Mesenchymal stem cell (in vitro differentiated cells and primary cell): ENCODE data around the gene TMEM150A.

Source experiments
- DNase-seq: peaks from one replicate; pipeline ENCODE4 v3.0.0-alpha.2; 2013
- H2AFZ ChIP-seq: one replicate; pipeline ENCODE4 v1.6.1; 2013; ENCODE audit warnings: low read depth, mild to moderate bottlenecking, control low read depth, inconsistent platforms, low read length, moderate library complexity
- H2AK5ac ChIP-seq: 2 replicates; pipeline ENCODE4 v1.6.1; 2013; ENCODE audit warnings: low read length, moderate library complexity, mild to moderate bottlenecking, inconsistent platforms; ENCODE audit not compliant: severe bottlenecking
- H2BK120ac ChIP-seq: one replicate; pipeline ENCODE4 v1.6.1; 2013; ENCODE audit warnings: low read depth, mild to moderate bottlenecking, inconsistent platforms, low read length, moderate library complexity
- H2BK12ac ChIP-seq, 2 experiments: one replicate each; pipeline ENCODE4 v1.6.1; 2013; ENCODE audit warnings: inconsistent platforms in 2 of 2, low read length in 2 of 2, mild to moderate bottlenecking in 2 of 2, moderate library complexity in 2 of 2, control low read depth in 1 of 2
- H2BK15ac ChIP-seq: one replicate; pipeline ENCODE4 v1.6.1; 2013; ENCODE audit warnings: mild to moderate bottlenecking, low read depth, inconsistent platforms; ENCODE audit not compliant: poor library complexity, severe bottlenecking
- H2BK5ac ChIP-seq: 2 replicates; pipeline ENCODE4 v1.6.1; 2013; ENCODE audit warnings: low read depth, mild to moderate bottlenecking, low read length, control low read depth, inconsistent platforms; ENCODE audit not compliant: poor library complexity, severe bottlenecking
- H3K14ac ChIP-seq, 2 experiments: one replicate each; pipeline ENCODE4 v1.6.1; 2013; ENCODE audit warnings: inconsistent platforms in 2 of 2, low read length in 2 of 2, control low read depth in 1 of 2, mild to moderate bottlenecking in 1 of 2, moderate library complexity in 1 of 2
- H3K18ac ChIP-seq, 2 experiments: one replicate each; pipeline ENCODE4 v1.6.1; 2013; ENCODE audit warnings: inconsistent platforms in 2 of 2, low read length in 2 of 2, control low read depth in 1 of 2, low read depth in 1 of 2, mild to moderate bottlenecking in 1 of 2
- H3K23ac ChIP-seq, 2 experiments: one replicate each; pipeline ENCODE4 v1.6.1; 2013; ENCODE audit warnings: inconsistent platforms in 2 of 2, low read length in 2 of 2, mild to moderate bottlenecking in 2 of 2, moderate library complexity in 2 of 2, control low read depth in 1 of 2
- H3K27ac ChIP-seq: 2 replicates; pipeline ENCODE4 v1.5.1; 2013; ENCODE audit warnings: mild to moderate bottlenecking, moderate library complexity, low read length, control low read depth, inconsistent platforms; ENCODE audit not compliant: poor library complexity, severe bottlenecking
- H3K27me3 ChIP-seq, 2 experiments: 2 replicates each; pipeline versions ENCODE4 v1.6.1 to v1.7.0; 2013; ENCODE audit warnings: low read length in 2 of 2, mild to moderate bottlenecking in 2 of 2, moderate library complexity in 2 of 2, control low read depth in 1 of 2, inconsistent platforms in 1 of 2; ENCODE audit not compliant: control insufficient read depth in 1 of 2, insufficient read depth in 1 of 2
- H3K36me3 ChIP-seq, 2 experiments: 2 replicates each; pipeline versions ENCODE4 v1.6.1 to v1.7.0; 2013; ENCODE audit warnings: low read length in 2 of 2, control low read depth in 1 of 2, inconsistent platforms in 1 of 2, low read depth in 1 of 2, mild to moderate bottlenecking in 1 of 2; ENCODE audit not compliant: insufficient read depth in 2 of 2, control insufficient read depth in 1 of 2
- H3K4ac ChIP-seq, 2 experiments: one replicate each; pipeline ENCODE4 v1.6.1; 2013; ENCODE audit warnings: inconsistent platforms in 2 of 2, low read length in 2 of 2, mild to moderate bottlenecking in 2 of 2, moderate library complexity in 2 of 2, control low read depth in 1 of 2, low read depth in 1 of 2
- H3K4me1 ChIP-seq: 2 replicates; pipeline ENCODE4 v1.6.1; 2013; ENCODE audit warnings: low read depth, low read length, control low read depth; ENCODE audit not compliant: control insufficient read depth, insufficient read depth
- H3K4me2 ChIP-seq: 2 replicates; pipeline ENCODE4 v1.6.1; 2013; ENCODE audit warnings: low read length, mild to moderate bottlenecking, inconsistent platforms; ENCODE audit not compliant: poor library complexity, severe bottlenecking
- H3K4me3 ChIP-seq, 2 experiments: 2 replicates each; pipeline versions ENCODE4 v1.5.1 to v1.7.0; 2013; ENCODE audit warnings: low read length in 2 of 2, mild to moderate bottlenecking in 2 of 2, control low read depth in 1 of 2, low read depth in 1 of 2; ENCODE audit not compliant: insufficient read depth in 1 of 2
- H3K79me1 ChIP-seq: replicated peaks from 2 replicates; pipeline ENCODE4 v1.6.1; 2013; ENCODE audit warnings: mild to moderate bottlenecking, control low read depth, low read length, inconsistent platforms; ENCODE audit not compliant: poor library complexity, severe bottlenecking
- H3K9ac ChIP-seq: 2 replicates; pipeline ENCODE4 v1.7.0; 2013; ENCODE audit warnings: mild to moderate bottlenecking, low read length, moderate library complexity
- H3K9me3 ChIP-seq: 2 replicates; pipeline ENCODE4 v1.7.0; 2013; ENCODE audit warnings: mild to moderate bottlenecking, low read length; ENCODE audit not compliant: control insufficient read depth
- H4K8ac ChIP-seq: one replicate; pipeline ENCODE4 v1.6.1; 2013; ENCODE audit warnings: inconsistent platforms, mild to moderate bottlenecking, low read length, moderate library complexity
- H4K91ac ChIP-seq: one replicate; pipeline ENCODE4 v1.6.1; 2013; ENCODE audit warnings: mild to moderate bottlenecking, low read length, inconsistent platforms
- WGBS: methylation state at CpG from one replicate; pipeline ENCODE4 v1.1.7; 2013; ENCODE audit warnings: mixed read lengths; 5-methylcytosine and 5-hydroxymethylcytosine counted together

Gene TMEM150A

DNA sequence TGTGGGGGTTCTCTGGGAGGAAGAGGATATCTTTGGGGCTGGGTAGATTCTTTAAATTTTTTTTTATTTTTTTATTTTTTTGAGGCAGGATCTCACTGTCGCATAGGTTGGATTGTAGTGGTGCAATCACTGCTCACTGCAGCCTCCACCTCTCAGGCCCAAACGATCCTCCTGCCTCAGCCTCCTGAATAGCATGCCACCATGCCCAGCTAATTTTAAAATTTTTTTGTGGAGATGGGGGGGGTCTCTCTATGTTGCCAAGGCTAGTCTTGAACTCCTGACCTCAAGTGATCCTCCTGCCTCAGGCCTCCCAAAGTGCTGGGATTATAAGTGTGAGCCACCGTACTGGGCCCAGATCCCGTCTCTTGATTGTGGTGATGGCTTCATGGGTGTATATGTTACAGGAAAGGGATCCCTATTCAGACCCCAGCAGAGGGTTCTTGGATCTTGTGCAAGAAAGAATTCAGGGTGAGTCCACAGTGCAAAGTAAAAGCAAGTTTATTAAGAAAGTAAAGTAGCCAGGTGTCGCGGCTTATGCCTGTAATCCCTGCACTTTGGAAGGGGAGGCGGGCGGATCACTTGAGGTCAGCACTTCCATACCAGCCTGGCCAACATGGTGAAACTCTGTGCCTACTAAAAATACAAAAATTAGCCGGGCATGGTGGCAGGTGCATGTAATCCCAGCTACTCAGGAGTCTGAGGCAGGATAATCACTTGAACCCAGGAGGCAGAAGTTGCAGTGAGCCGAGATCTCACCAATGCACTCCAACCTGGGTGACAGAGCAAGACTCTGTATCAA, 11.4 kb upstream of the TMEM150A start:
- Histone ChIP-seq H3K9ac (no peak overlapping the region), H2AFZ (no peak overlapping the region), H3K4me2 (no peak overlapping the region), H3K27me3 (no peaks in the 10 kb centered on the region), H3K23ac (no peak overlapping the region), H2BK15ac (no peak overlapping the region), H2BK120ac (no peak overlapping the region), H3K4ac (no peak overlapping the region), H3K79me1 (peaks cover 6% of the 10 kb centered on the region), H3K27ac (no peak overlapping the region), H3K4me1 (peaks cover 14% of the 10 kb centered on the region), H2BK12ac (no peak overlapping the region), H4K8ac (no peak overlapping the region), H3K14ac (no peak overlapping the region), H2AK5ac (no peak overlapping the region), H3K36me3 (peaks cover 11 to 17% of the 10 kb centered on the region in 2 experiments), H3K4me3 (no peak overlapping the region), H3K18ac (no peak overlapping the region), H2BK5ac (no peak overlapping the region), H4K91ac (no peak overlapping the region), H3K9me3 (no peaks in the 10 kb centered on the region)
- 95% methylated on average over 9 of the region's 10 CpGs for WGBS
- DNase-seq: no peak

GRCh38 chr2:85611705-85612587, 9.4 kb upstream of the TMEM150A start, which contains the start of gene C2orf68:
Gene C2orf68, minus strand, starts transcription at chr2:85612066. Its CDS starts 82 bp downstream, at chr2:85611984.
- H3K4me2 ChIP-seq: peak within 1 kb of the TSS; percentile 95
- H3K23ac ChIP-seq: peak within 1 kb of the TSS in 1 of 2 experiments; percentile 99
- peak within 1 kb of the TSS; percentile 74 for H4K91ac ChIP-seq
- H3K14ac ChIP-seq: peak within 1 kb of the TSS in 1 of 2 experiments; percentile 95
- peak; percentile 89 for DNase-seq
- H3K36me3 ChIP-seq: peaks cover 18 to 29% of the 10 kb centered on the region in 2 experiments
- H3K79me1 ChIP-seq: peaks cover 8% of the 10 kb centered on the region
- peak within 1 kb of the TSS; percentile 69 to 88 for H3K18ac ChIP-seq
- H3K4me3 ChIP-seq: peak within 1 kb of the TSS; percentile 94
- peak within 1 kb of the TSS; percentile 90 for H3K9ac ChIP-seq
- WGBS: 16% methylated on average over 61 of the region's 73 CpGs
- H2BK120ac ChIP-seq: peak within 1 kb of the TSS; percentile 71
- peak within 1 kb of the TSS in 1 of 2 experiments; percentile 68 for H2BK12ac ChIP-seq
- peak within 1 kb of the TSS; percentile 95 for H4K8ac ChIP-seq
- H2BK5ac ChIP-seq: peak within 1 kb of the TSS; percentile 79
- no peaks in the 10 kb centered on the region for H3K9me3 ChIP-seq
- peak within 1 kb of the TSS; percentile 95 for H2AFZ ChIP-seq
- peak within 1 kb of the TSS; percentile 6 for H2AK5ac ChIP-seq
- no peaks in the 10 kb centered on the region for H3K27me3 ChIP-seq
- H3K4me1 ChIP-seq: peaks cover 9% of the 10 kb centered on the region
- peak within 1 kb of the TSS; percentile 92 to 98 for H3K4ac ChIP-seq
- H2BK15ac ChIP-seq: peak within 1 kb of the TSS; percentile 68
- peak within 1 kb of the TSS; percentile 43 for H3K27ac ChIP-seq

DNA sequence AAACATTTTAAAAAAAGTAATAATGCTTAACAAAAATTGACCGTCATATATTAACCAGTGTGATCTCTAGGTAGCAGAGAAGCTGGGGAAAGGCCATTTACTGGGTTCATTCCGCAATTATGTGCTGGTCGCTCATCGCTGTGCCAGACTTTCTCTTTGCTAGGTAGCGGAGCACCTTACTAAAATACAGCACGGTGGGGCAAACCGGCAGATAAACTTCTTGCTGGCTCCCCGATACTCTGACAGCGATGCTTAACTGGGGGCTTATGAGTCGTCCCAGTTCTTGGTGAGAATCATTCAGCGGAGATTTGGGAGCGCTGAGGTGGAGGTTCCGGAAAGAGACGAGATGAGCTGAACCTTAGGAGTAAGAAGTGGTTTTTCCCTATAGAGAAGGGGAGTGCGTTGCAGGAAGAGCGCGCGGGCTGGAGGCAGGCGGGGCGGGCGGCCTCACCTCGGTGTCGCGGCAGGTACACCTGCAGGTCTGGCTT, 8.8 kb upstream of the TMEM150A start:
- peaks cover 9% of the 10 kb centered on the region for H3K4me1 ChIP-seq
- H3K18ac ChIP-seq: peak overlapping the region; percentile 49 to 88
- no peak overlapping the region for H2AK5ac ChIP-seq
- peak overlapping the region; percentile 45 for H2BK120ac ChIP-seq
- peak; percentile 23 for DNase-seq
- no peaks in the 10 kb centered on the region for H3K9me3 ChIP-seq
- H3K9ac ChIP-seq: peak overlapping the region; percentile 90
- peak overlapping the region; percentile 74 for H4K91ac ChIP-seq
- no peak overlapping the region for H2BK15ac ChIP-seq
- peaks cover 8% of the 10 kb centered on the region for H3K79me1 ChIP-seq
- peak overlapping the region; percentile 95 for H2AFZ ChIP-seq
- peak overlapping the region; percentile 95 for H3K4me2 ChIP-seq
- no peak overlapping the region for H3K27ac ChIP-seq
- H2BK5ac ChIP-seq: no peak overlapping the region
- H3K14ac ChIP-seq: peak overlapping the region in 1 of 2 experiments; percentile 95
- H3K4me3 ChIP-seq: peak overlapping the region; percentile 94
- peak overlapping the region in 1 of 2 experiments; percentile 68 for H2BK12ac ChIP-seq
- H3K23ac ChIP-seq: peak overlapping the region in 1 of 2 experiments; percentile 99
- peak overlapping the region; percentile 92 to 98 for H3K4ac ChIP-seq
- peak overlapping the region; percentile 95 for H4K8ac ChIP-seq
- WGBS: 13% methylated on average over 24 of the region's 24 CpGs
- no peaks in the 10 kb centered on the region for H3K27me3 ChIP-seq
- peaks cover 18 to 33% of the 10 kb centered on the region in 2 experiments for H3K36me3 ChIP-seq
